Right lobe of liver (tissue), 6 donors: Measurements from ENCODE around the gene KLC1. TPM values are rescaled to one million over a fixed set of nuclear protein-coding genes. Genes with fewer than 3 reads are reported as not detected.

Source experiments
- ATAC-seq, 4 donors: fragments of 200-7000 bp; cut with Tn5 transposase; one replicate each; pipeline ENCODE4 v1.9.1; 2020; ENCODE audit warnings: mild to moderate bottlenecking in 4 of 4, moderate library complexity in 4 of 4
- DNase-seq, 3 donors: peaks; one replicate each; pipeline ENCODE4 v3.0.0-alpha.2; 2020
- H3K27ac ChIP-seq, 3 donors: fragments of 200-600 bp; one replicate each; pipeline ENCODE4 v1.8.0; 2022
- H3K27me3 ChIP-seq, 2 donors: fragments of 200-600 bp; one replicate each; pipeline ENCODE4 v1.8.0; 2022
- H3K36me3 ChIP-seq, 4 donors: fragments of 200-600 bp; sonication (generic) in 1 of 4; one replicate each; pipeline versions ENCODE4 v1.5.1 to v1.8.0; 2017 to 2022; ENCODE audit warnings: control low read depth in 1 of 4
- H3K4me1 ChIP-seq, 4 donors: fragments of 200-600 bp; sonication (generic) in 1 of 4; one replicate each; pipeline versions ENCODE4 v1.5.1 to v1.8.0; 2017 to 2022; ENCODE audit warnings: control low read depth in 1 of 4
- H3K4me3 ChIP-seq, 3 donors: fragments of 200-600 bp; one replicate each; pipeline ENCODE4 v1.8.0; 2022
- H3K9me3 ChIP-seq, 4 donors: fragments of 200-600 bp; sonication (generic) in 1 of 4; one replicate each; pipeline versions ENCODE4 v1.5.1 to v1.8.0; 2017 to 2022; ENCODE audit warnings: control low read depth in 1 of 4
- POLR2A ChIP-seq: fragments of 450-650 bp; IDR thresholded peaks from one replicate; pipeline ENCODE4 v1.6.1; 2017; ENCODE audit warnings: antibody characterized with exemption, mild to moderate bottlenecking
- WGBS: methylation state at CpG from one replicate; pipeline ENCODE4 v1.1.6; 2018; ENCODE audit warnings: low coverage, low lambda C conversion rate; ENCODE audit not compliant: insufficient coverage; ENCODE audit errors: missing lambda C conversion rate; 5-methylcytosine and 5-hydroxymethylcytosine counted together
- intact Hi-C, 2 donors: fragments of 100-400 bp; cut with DNase I; formaldehyde crosslinking; loops; one replicate each; pipeline versions ENCODE4 v1.11.2 to v1.14.1; 2022
- total RNA-seq, 6 experiments: library from RNA; depleted of rRNA in 2 of 6; stranded (reverse); fragments of >200 nt in 2 of 6; fragmentation: NEBNext Ultra II Directional in 3 of 6; extraction: Animal tissue kit (Norgen Biotek cat#: 25700) in 3 of 6; gene quantifications; one replicate each; pipeline versions ENCODE4 v1.1.0 to v1.2.4, GENCODE V29; 2016 to 2023
- TF ChIP-seq, protein P1 (sequence below), 4 donors: fragments of 200-600 bp in 3 of 4; fragments of 450-650 bp in 1 of 4; IDR thresholded peaks; one replicate each; pipeline versions ENCODE4 v1.5.1 to v1.8.0; 2016 to 2022; ENCODE audit warnings: antibody characterized with exemption in 4 of 4, mild to moderate bottlenecking in 2 of 4
- donor health status: DM: no; HTN: yes; CAD: no.
- donor health status: DM: no; HTN: no; CAD: no.
- donor health status: DM: no; HTN: no; CAD: no.
- donor health status: DM: no; HTN: yes; CAD: no.
- donor health status: DM: no; HTN: yes; CAD: no.

KLC1 gene
- total RNA-seq, 6 experiments from 2014 or later = 45.8 to 78.9 (median 58.0) TPM

DNA sequence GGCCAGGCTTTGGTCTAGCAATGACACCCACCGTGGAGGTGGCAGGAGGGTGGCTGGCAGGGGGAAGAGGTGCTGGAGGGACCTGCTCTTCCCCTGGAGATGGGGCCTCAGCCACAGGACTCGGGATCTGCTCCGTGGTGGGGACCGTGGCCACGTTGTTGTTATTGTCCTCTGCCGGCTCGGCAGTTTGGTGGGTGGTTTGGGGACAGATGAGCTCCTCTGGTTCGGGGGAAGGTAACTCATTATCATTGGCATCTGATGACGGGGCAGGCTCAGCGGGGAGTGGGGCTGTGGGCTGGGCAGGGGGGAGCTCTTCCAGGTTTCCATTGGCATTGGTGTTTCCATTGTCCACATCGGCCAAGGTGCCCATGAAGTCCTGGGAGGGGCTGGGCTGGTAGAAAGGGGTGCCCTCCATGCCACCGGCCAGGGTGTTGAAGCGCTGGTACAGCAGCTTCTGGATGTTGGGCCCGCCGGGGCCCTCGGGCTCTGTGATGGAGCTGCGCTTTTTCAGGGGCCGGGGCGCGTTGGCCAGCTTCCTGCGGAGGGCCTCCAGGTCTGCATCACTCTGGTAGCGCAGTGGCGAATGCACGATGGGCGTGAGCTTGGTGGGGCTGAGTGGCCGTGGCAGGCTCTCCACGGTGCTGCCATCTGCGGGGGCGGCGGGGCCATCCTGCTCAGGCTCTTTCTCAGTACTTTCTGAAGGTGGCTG is 110.9 kb downstream of the KLC1 start:
- intact Hi-C loops = no loop called here
- Histone ChIP-seq H3K4me1 (peaks cover 0 to 11% (median 2%) of the 10 kb centered on the region in 4 donors), H3K4me3 (no peak overlapping the region), H3K27ac (no peak overlapping the region), H3K27me3 (no peaks in the 10 kb centered on the region), H3K9me3 (no peaks in the 10 kb centered on the region), H3K36me3 (peaks cover 0 to 13% (median 4%) of the 10 kb centered on the region in 4 donors)
- no peak for ATAC-seq
- peak in 1 of 3 donors; percentile 39 for DNase-seq
- TF ChIP-seq POLR2A = no peak
- TF ChIP-seq, protein P1, sequence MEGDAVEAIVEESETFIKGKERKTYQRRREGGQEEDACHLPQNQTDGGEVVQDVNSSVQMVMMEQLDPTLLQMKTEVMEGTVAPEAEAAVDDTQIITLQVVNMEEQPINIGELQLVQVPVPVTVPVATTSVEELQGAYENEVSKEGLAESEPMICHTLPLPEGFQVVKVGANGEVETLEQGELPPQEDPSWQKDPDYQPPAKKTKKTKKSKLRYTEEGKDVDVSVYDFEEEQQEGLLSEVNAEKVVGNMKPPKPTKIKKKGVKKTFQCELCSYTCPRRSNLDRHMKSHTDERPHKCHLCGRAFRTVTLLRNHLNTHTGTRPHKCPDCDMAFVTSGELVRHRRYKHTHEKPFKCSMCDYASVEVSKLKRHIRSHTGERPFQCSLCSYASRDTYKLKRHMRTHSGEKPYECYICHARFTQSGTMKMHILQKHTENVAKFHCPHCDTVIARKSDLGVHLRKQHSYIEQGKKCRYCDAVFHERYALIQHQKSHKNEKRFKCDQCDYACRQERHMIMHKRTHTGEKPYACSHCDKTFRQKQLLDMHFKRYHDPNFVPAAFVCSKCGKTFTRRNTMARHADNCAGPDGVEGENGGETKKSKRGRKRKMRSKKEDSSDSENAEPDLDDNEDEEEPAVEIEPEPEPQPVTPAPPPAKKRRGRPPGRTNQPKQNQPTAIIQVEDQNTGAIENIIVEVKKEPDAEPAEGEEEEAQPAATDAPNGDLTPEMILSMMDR (IDR thresholded peaks at IDR 0.05) = no peak
- WGBS = 95% methylated on average over 10 of the region's 30 CpGs

DNA sequence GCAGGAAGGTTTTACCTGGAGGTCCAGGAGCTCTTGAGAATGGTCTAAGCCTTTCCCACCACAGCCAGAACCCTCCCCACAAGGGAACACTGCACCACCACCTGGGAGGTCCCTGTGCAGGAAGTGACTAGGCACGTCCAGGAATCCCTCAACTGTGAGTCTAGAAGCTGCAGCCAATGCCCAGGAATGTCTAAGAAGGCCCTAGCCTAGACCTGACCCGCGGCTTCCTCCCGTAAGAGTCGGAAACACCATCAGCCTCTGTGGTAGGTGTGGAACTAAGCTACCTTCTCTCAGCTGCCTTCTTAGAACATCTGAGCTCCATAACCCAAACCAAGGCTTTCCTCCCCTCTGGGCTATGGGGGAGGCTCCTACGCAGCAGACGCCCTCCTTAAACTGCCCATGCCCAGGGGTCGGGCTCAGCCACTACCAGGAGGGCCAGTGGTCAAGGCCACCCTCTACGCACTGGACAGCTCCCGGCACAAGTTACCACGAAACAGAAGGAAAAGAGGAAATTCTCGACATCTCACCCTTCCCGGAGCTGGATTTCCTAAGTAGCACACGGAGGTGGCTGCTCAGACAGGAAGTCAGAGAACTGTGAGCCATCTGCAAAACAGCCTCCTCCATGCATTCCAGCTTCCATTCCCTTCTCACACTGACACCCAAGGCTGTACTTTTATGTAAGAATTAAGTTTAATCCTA is 112.1 kb downstream of the KLC1 start:
- Histone ChIP-seq H3K9me3 (no peaks in the 10 kb centered on the region), H3K27ac (no peak overlapping the region), H3K27me3 (no peaks in the 10 kb centered on the region), H3K36me3 (peaks cover 0 to 13% (median 4%) of the 10 kb centered on the region in 4 donors), H3K4me3 (no peak overlapping the region), H3K4me1 (peaks cover 0 to 21% (median 4%) of the 10 kb centered on the region in 4 donors)
- TF ChIP-seq, protein P1 (IDR thresholded peaks at IDR 0.05) = no peak
- TF ChIP-seq POLR2A = no peak
- DNase-seq (peak in 1 of 3 donors; percentile 36), ATAC-seq (no peak)
- intact Hi-C loops = no loop called here
- 83% methylated on average over 2 of the region's 14 CpGs for WGBS

DNA sequence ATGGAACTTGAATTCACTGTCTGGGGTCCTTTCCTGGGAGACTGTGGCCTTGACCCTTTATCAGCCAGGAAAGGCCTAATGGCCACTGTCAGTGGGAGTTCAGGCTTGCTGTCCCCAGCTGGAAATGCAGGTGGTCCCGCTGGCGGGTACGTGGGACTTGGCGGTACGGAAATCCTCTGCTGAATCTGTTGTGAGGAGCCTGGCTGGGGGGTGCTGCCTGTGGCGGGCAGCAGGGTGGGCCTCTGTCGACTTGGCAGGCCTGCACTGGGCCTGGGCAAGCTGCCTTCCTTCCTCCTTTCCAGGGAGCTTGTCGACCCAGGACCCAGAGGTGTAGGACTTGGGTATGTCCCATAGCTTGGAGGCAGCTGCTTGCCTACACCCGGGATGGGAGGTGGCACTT is 112.9 kb downstream of the KLC1 start:
- ATAC-seq = no peak
- TF ChIP-seq, protein P1 (IDR thresholded peaks at IDR 0.05) = no peak
- no peak for TF ChIP-seq POLR2A
- DNase-seq = peak in 1 of 3 donors; percentile 42
- peaks cover 0 to 9% (median 2%) of the 10 kb centered on the region in 4 donors for H3K36me3 ChIP-seq
- 67% methylated on average over 1 of the region's 9 CpGs for WGBS
- H3K9me3 ChIP-seq = no peaks in the 10 kb centered on the region
- intact Hi-C loops = no loop called here
- peaks cover 0 to 21% (median 4%) of the 10 kb centered on the region in 4 donors for H3K4me1 ChIP-seq
- H3K4me3 ChIP-seq = no peak overlapping the region
- H3K27me3 ChIP-seq = no peaks in the 10 kb centered on the region
- H3K27ac ChIP-seq = no peak overlapping the region

DNA sequence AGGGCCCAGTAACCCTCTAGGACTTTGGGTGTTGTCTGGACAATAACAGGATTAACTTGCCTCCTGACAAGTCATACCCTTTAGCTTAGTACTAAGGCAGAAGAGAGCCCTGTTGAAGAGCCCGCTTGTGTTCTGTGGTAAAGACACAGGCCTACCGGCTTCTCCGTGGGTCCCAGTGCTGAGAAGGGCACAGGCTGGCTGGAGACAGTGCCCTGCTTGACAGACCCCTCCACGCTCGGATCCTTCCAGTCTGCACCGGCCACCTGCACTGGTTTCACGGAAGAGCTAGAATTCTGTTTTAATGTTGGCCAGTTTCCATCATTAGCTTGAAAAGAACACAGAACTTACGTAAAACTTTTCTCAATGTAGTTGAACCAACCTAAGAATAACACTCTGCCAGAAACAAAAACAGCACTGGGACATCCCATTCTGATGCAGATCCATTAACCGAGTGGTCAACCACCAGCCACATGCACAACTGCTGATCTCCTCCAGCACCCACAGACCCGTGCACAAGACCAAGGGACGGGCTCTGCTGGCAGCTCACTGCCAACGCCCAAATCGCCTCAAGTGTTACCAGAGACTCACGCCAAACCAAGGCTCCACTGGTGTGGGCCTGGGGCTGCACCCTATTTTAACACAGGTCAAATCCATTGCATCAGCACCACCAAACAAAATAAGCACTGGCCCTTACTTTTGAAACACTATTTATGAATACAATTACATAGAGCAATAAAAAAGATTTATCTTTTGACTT is 113.7 kb downstream of the KLC1 start:
- H3K4me1 ChIP-seq = peaks cover 0 to 21% (median 4%) of the 10 kb centered on the region in 4 donors
- H3K4me3 ChIP-seq = no peak overlapping the region
- TF ChIP-seq, protein P1 (IDR thresholded peaks at IDR 0.05) = no peak
- TF ChIP-seq POLR2A = no peak
- 73% methylated on average over 8 of the region's 14 CpGs for WGBS
- peaks cover 0 to 9% (median 2%) of the 10 kb centered on the region in 4 donors for H3K36me3 ChIP-seq
- no peak overlapping the region for H3K27ac ChIP-seq
- intact Hi-C loops = no loop called here
- ATAC-seq = peak in 1 of 4 donors; percentile 28
- no peaks in the 10 kb centered on the region for H3K27me3 ChIP-seq
- no peak for DNase-seq
- no peaks in the 10 kb centered on the region for H3K9me3 ChIP-seq
